A549 (cell line): ENCODE measurements around the gene KSR2. TPM values are rescaled to one million over a fixed set of nuclear protein-coding genes. Genes with fewer than 3 reads are reported as not detected.

Source experiments
- ATAC-seq, 2 experiments: fragments of 200-7000 bp in 1 of 2; fragments of >200 bp in 1 of 2; cut with Nextera tagmentation in 1 of 2; cut with Tn5 transposase in 1 of 2; 3 replicates each; pipeline versions ENCODE4 v1.8.0 to v1.9.1; 2018 to 2020; ENCODE audit warnings: mild to moderate bottlenecking in 1 of 2, moderate library complexity in 1 of 2
- CTCF ChIA-PET: fragments of 300-600 bp; sonication (Branson Sonifier 250); formaldehyde crosslinking; extraction: SDS; loops from one replicate; lab custom pipeline; 2021; ENCODE audit warnings: antibody characterized with exemption, inconsistent platforms; lab: Yijun Ruan, JAX
- POLR2A ChIA-PET: fragments of 350-600 bp; formaldehyde crosslinking; extraction: SDS; loops from one replicate; lab custom pipeline; 2021; ENCODE audit warnings: antibody characterized with exemption, inconsistent platforms; lab: Yijun Ruan, JAX
- DNase-seq, 2 experiments: peaks; one replicate each; pipeline versions ENCODE4 v3.0.0 to v3.0.0-alpha.2; 2011 to 2016; ENCODE audit warnings: low read depth in 1 of 2, low spot score in 1 of 2
- FAIRE-seq: peaks from 2 replicates; lab custom pipeline; 2011; peaks lifted over from hg19 to GRCh38; lab: Jason Lieb, UNC
- H3K27ac ChIP-seq, 2 experiments: fragments of >200 bp; sonication (Bioruptor Twin); formaldehyde crosslinking; 3 replicates each; pipeline ENCODE4 v1.5.1; 2016 to 2017
- H3K4me1 ChIP-seq: fragments of >200 bp; sonication (Bioruptor Twin); formaldehyde crosslinking; 3 replicates; pipeline ENCODE4 v1.6.1; 2016
- H3K4me2 ChIP-seq: fragments of >200 bp; sonication (Bioruptor Twin); formaldehyde crosslinking; 3 replicates; pipeline ENCODE4 v1.6.1; 2016
- H3K4me3 ChIP-seq: fragments of >200 bp; sonication (Bioruptor Twin); formaldehyde crosslinking; 3 replicates; pipeline ENCODE4 v1.5.1; 2016
- H3K9me3 ChIP-seq: fragments of >200 bp; sonication (Bioruptor Twin); formaldehyde crosslinking; 3 replicates; pipeline ENCODE4 v1.6.1; 2016
- BCL3 ChIP-seq: fragments of >200 bp; sonication (Bioruptor Twin); formaldehyde crosslinking; IDR thresholded peaks from 3 replicates; pipeline ENCODE4 v1.6.1; 2016
- BHLHE40 ChIP-seq: IDR thresholded peaks from 2 replicates; pipeline ENCODE4 v1.6.1; 2012; ENCODE audit warnings: low read depth, low read length, inconsistent platforms
- CBX2 ChIP-seq: fragments of 200-600 bp; sonication (generic); IDR thresholded peaks from 2 replicates; pipeline ENCODE4 v1.6.1; 2016; ENCODE audit warnings: low read depth, mild to moderate bottlenecking, borderline replicate concordance
- CBX8 ChIP-seq: fragments of 200-600 bp; sonication (generic); IDR thresholded peaks from 2 replicates; pipeline ENCODE4 v1.6.1; 2016
- CHD2 ChIP-seq: fragments of 150-350 bp; IDR thresholded peaks from 2 replicates; pipeline ENCODE4 v1.6.1; 2014; ENCODE audit warnings: low read length; ENCODE audit not compliant: partially characterized antibody
- E2F6 ChIP-seq: IDR thresholded peaks from 2 replicates; pipeline ENCODE4 v1.6.1; 2012; ENCODE audit warnings: low read depth, borderline replicate concordance
- EHF ChIP-seq: fragments of 250-450 bp; sonication (Bioruptor Pico); IDR thresholded peaks from 2 replicates; pipeline ENCODE4 v1.5.0; 2020; ENCODE audit warnings: mild to moderate bottlenecking
- EP300 ChIP-seq, 2 experiments: fragments of >200 bp; sonication (Bioruptor Twin); formaldehyde crosslinking; IDR thresholded peaks; 2 replicates in 1 of 2; 3 replicates in 1 of 2; pipeline ENCODE4 v1.6.1; 2016 to 2017
- ESRRA ChIP-seq: fragments of 150-350 bp; IDR thresholded peaks from 2 replicates; pipeline ENCODE4 v1.6.1; 2014; ENCODE audit warnings: mild to moderate bottlenecking, low read length, borderline replicate concordance
- FOSB ChIP-seq: fragments of 250-450 bp; sonication (Bioruptor Pico); IDR thresholded peaks from 2 replicates; pipeline ENCODE4 v1.5.0; 2020; ENCODE audit warnings: mild to moderate bottlenecking, moderate library complexity
- FOSL2 ChIP-seq, 2 experiments: fragments of 450-650 bp in 1 of 2; fragments of >200 bp in 1 of 2; sonication (Bioruptor Twin) in 1 of 2; formaldehyde crosslinking; IDR thresholded peaks; 2 replicates each; pipeline versions ENCODE4 v1.5.0 to v1.6.1; 2016 to 2020; ENCODE audit warnings: mild to moderate bottlenecking in 1 of 2, moderate library complexity in 1 of 2
- FOXS1 ChIP-seq: fragments of 250-450 bp; sonication (Bioruptor Pico); IDR thresholded peaks from 2 replicates; pipeline ENCODE4 v1.5.0; 2020; ENCODE audit warnings: mild to moderate bottlenecking, moderate library complexity
- HEYL ChIP-seq: fragments of 250-450 bp; sonication (Bioruptor Pico); IDR thresholded peaks from 2 replicates; pipeline ENCODE4 v1.8.0; 2021; ENCODE audit warnings: mild to moderate bottlenecking, moderate library complexity
- HOXA7 ChIP-seq: fragments of 250-450 bp; sonication (Bioruptor Pico); IDR thresholded peaks from 2 replicates; pipeline ENCODE4 v1.5.0; 2020; ENCODE audit warnings: mild to moderate bottlenecking, moderate library complexity
- HOXB13 ChIP-seq: fragments of 250-450 bp; sonication (Bioruptor Pico); IDR thresholded peaks from 2 replicates; pipeline ENCODE4 v1.5.0; 2020; ENCODE audit warnings: low read depth, mild to moderate bottlenecking, moderate library complexity
- JUNB ChIP-seq: fragments of >200 bp; sonication (Bioruptor Twin); formaldehyde crosslinking; IDR thresholded peaks from 2 replicates; pipeline ENCODE4 v1.6.1; 2016
- MAX ChIP-seq: IDR thresholded peaks from 2 replicates; pipeline ENCODE4 v1.6.1; 2012
- MAZ ChIP-seq: fragments of 150-350 bp; IDR thresholded peaks from 2 replicates; pipeline ENCODE4 v1.6.1; 2014; ENCODE audit warnings: antibody characterized with exemption, low read depth, low read length, borderline replicate concordance
- MYC ChIP-seq: IDR thresholded peaks from 2 replicates; pipeline ENCODE4 v1.6.1; 2012; ENCODE audit warnings: mild to moderate bottlenecking, inconsistent platforms, low read length, improper control_type of control experiment, borderline replicate concordance
- PBX3 ChIP-seq: IDR thresholded peaks from 2 replicates; pipeline ENCODE4 v1.6.1; 2012
- PHF8 ChIP-seq: fragments of 200-600 bp; sonication (generic); IDR thresholded peaks from 2 replicates; pipeline ENCODE4 v1.6.1; 2016; ENCODE audit warnings: low read depth, mild to moderate bottlenecking, antibody characterized with exemption, moderate library complexity, borderline replicate concordance
- POLR2AphosphoS2 ChIP-seq: conservative IDR thresholded peaks from 2 replicates; pipeline ENCODE4 v1.6.1; 2012; ENCODE audit warnings: low read length, improper control_type of control experiment, inconsistent platforms
- RCOR1 ChIP-seq: fragments of 150-350 bp; IDR thresholded peaks from 2 replicates; pipeline ENCODE4 v1.6.1; 2014; ENCODE audit warnings: antibody characterized with exemption, low read length, low read depth
- RFX5 ChIP-seq: fragments of 450-650 bp; IDR thresholded peaks from 2 replicates; pipeline ENCODE4 v1.7.1; 2014; ENCODE audit warnings: antibody characterized with exemption, mild to moderate bottlenecking, moderate library complexity
- TFCP2L1 ChIP-seq: fragments of 250-450 bp; sonication (Bioruptor Pico); IDR thresholded peaks from 2 replicates; pipeline ENCODE4 v1.5.0; 2021; ENCODE audit warnings: mild to moderate bottlenecking
- TP53 ChIP-seq: fragments of 250-450 bp; sonication (Bioruptor Pico); IDR thresholded peaks from 2 replicates; pipeline ENCODE4 v1.5.0; 2021; ENCODE audit warnings: mild to moderate bottlenecking, moderate library complexity
- USF2 ChIP-seq: fragments of 450-650 bp; IDR thresholded peaks from 2 replicates; pipeline ENCODE4 v1.6.1; 2014; ENCODE audit warnings: antibody characterized with exemption
- ZC3H11A ChIP-seq: fragments of 450-650 bp; IDR thresholded peaks from 2 replicates; pipeline ENCODE4 v1.6.1; 2014; ENCODE audit warnings: antibody characterized with exemption, mild to moderate bottlenecking
- ZFP36 ChIP-seq: fragments of 450-650 bp; IDR thresholded peaks from 2 replicates; pipeline ENCODE4 v1.6.1; 2014; ENCODE audit warnings: borderline replicate concordance; ENCODE audit not compliant: partially characterized antibody
- ZSCAN20 ChIP-seq: fragments of 250-450 bp; sonication (Bioruptor Pico); IDR thresholded peaks from 2 replicates; pipeline ENCODE4 v1.8.0; 2022; ENCODE audit warnings: mild to moderate bottlenecking, moderate library complexity
- WGBS: methylation state at CpG from one replicate; pipeline ENCODE4 v1.1.6; 2017; ENCODE audit errors: missing lambda C conversion rate; 5-methylcytosine and 5-hydroxymethylcytosine counted together
- polyA plus RNA-seq, 4 experiments: library from polyadenylated mRNA; depleted of rRNA in 3 of 4; stranded (reverse); fragments of >200 nt; fragmentation: RNase III in 1 of 4; extraction: RNeasy Plus Mini Kit Qiagen cat#74134 plus additional on column Dnase treatment in 1 of 4; gene quantifications; 2 replicates in 3 of 4; 3 replicates in 1 of 4; pipeline ENCODE4 v1.2.3, GENCODE V29; 2011 to 2017

KSR2 gene
- polyA plus RNA-seq, 2 of the 4 experiments (the other 2 are of a cell fraction): 0.37 to 1.2 TPM

GRCh38 chr12:117514016-117514415, 454.8 kb downstream of the KSR2 start:
- TF ChIP-seq TFCP2L1 (no peak), PBX3 (no peak), EP300 (IDR thresholded peaks at IDR 0.05) (no peak), CHD2 (no peak), EHF (no peak), ZSCAN20 (CRISPR knock-in tag) (no peak), ZFP36 (no peak), RCOR1 (no peak)
- peaks cover 4% of the 10 kb centered on the region; the same call in 1 of the 3 replicates for H3K4me1 ChIP-seq
- ChIA-PET CTCF (interaction anchor here (1.0 to 1.6 kb wide), 3 partner anchors 10 to 323 kb away, joined by 3 to 5 read pairs (median 3); no protein-coding TSS in a partner anchor), POLR2A (no interaction called here)
- no peak overlapping the region for H3K4me3 ChIP-seq
- H3K27ac ChIP-seq: no peak overlapping the region
- ATAC-seq (no peak), FAIRE-seq (no peak), DNase-seq (no peak)
- no peak overlapping the region for H3K4me2 ChIP-seq
- 40% methylated on average over 5 of the region's 5 CpGs for WGBS
- H3K9me3 ChIP-seq: no peaks in the 10 kb centered on the region

GRCh38 chr12:117513353-117513752, 455.4 kb downstream of the KSR2 start:
- Histone ChIP-seq H3K4me1 (0 out of 3 replicates have a peak, but pooled peaks cover 3% of the 10 kb centered on the region), H3K4me2 (no peak overlapping the region), H3K4me3 (no peak overlapping the region), H3K27ac (no peak overlapping the region), H3K9me3 (no peaks in the 10 kb centered on the region)
- FAIRE-seq (no peak), DNase-seq (no peak), ATAC-seq (no peak)
- 78% methylated on average over 4 of the region's 4 CpGs for WGBS
- CTCF ChIA-PET: interaction anchor here (1.0 to 1.6 kb wide), 2 partner anchors 9 to 324 kb away, joined by 3 to 5 read pairs; no protein-coding TSS in a partner anchor
- TF ChIP-seq FOSB (CRISPR knock-in tag): no peak
- no peak for TF ChIP-seq EP300 (IDR thresholded peaks at IDR 0.05)
- TF ChIP-seq BHLHE40: no peak
- no peak for TF ChIP-seq FOSL2 (IDR thresholded peaks at IDR 0.05)
- TF ChIP-seq FOSL2 (CRISPR knock-in tag; IDR thresholded peaks at IDR 0.05): no peak
- no peak for TF ChIP-seq POLR2AphosphoS2
- no peak for TF ChIP-seq E2F6
- TF ChIP-seq CBX2: no peak
- POLR2A ChIA-PET: no interaction called here

GRCh38 chr12:117508468-117508867, 460.3 kb downstream of the KSR2 start:
- H3K4me1 ChIP-seq: no peaks in the 10 kb centered on the region
- H3K9me3 ChIP-seq: no peaks in the 10 kb centered on the region
- DNase-seq: no peak
- FAIRE-seq: no peak
- H3K4me3 ChIP-seq: no peak overlapping the region
- TF ChIP-seq ZSCAN20 (CRISPR knock-in tag) (no peak), MAZ (no peak), HOXB13 (no peak), E2F6 (no peak), PHF8 (no peak), HEYL (CRISPR knock-in tag) (no peak), RFX5 (no peak), TP53 (no peak), HOXA7 (CRISPR knock-in tag) (no peak), USF2 (no peak), ZC3H11A (no peak), ZFP36 (no peak), ESRRA (no peak), FOXS1 (CRISPR knock-in tag) (no peak), MYC (no peak), MAX (no peak), BCL3 (no peak), JUNB (no peak), CBX2 (no peak), CBX8 (no peak)
- no peak for ATAC-seq
- POLR2A ChIA-PET: no interaction called here
- H3K4me2 ChIP-seq: no peak overlapping the region
- CTCF ChIA-PET: no interaction called here
- no peak overlapping the region for H3K27ac ChIP-seq
